NB4 (cell line): ENCODE measurements around the gene CTNNA2.

Experiments
- POLR2A ChIP-seq: IDR thresholded peaks from 2 replicates; pipeline ENCODE4 v1.6.1; 2011; ENCODE audit warnings: mild to moderate bottlenecking; ENCODE audit not compliant: insufficient read length; ENCODE audit errors: extremely low read depth
- TF ChIP-seq, protein P1 (sequence below): IDR thresholded peaks from one replicate; pipeline ENCODE4 v1.5.1; 2012; ENCODE audit warnings: low read depth, low read length

GRCh38 chr2:80016171-80016570, 503.3 kb downstream of the CTNNA2 start:
- TF ChIP-seq, protein P1, sequence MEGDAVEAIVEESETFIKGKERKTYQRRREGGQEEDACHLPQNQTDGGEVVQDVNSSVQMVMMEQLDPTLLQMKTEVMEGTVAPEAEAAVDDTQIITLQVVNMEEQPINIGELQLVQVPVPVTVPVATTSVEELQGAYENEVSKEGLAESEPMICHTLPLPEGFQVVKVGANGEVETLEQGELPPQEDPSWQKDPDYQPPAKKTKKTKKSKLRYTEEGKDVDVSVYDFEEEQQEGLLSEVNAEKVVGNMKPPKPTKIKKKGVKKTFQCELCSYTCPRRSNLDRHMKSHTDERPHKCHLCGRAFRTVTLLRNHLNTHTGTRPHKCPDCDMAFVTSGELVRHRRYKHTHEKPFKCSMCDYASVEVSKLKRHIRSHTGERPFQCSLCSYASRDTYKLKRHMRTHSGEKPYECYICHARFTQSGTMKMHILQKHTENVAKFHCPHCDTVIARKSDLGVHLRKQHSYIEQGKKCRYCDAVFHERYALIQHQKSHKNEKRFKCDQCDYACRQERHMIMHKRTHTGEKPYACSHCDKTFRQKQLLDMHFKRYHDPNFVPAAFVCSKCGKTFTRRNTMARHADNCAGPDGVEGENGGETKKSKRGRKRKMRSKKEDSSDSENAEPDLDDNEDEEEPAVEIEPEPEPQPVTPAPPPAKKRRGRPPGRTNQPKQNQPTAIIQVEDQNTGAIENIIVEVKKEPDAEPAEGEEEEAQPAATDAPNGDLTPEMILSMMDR, result no peak
- no peak for TF ChIP-seq POLR2A
